Measurements from ENCODE around the gene DRGX.

DRGX gene

DNA sequence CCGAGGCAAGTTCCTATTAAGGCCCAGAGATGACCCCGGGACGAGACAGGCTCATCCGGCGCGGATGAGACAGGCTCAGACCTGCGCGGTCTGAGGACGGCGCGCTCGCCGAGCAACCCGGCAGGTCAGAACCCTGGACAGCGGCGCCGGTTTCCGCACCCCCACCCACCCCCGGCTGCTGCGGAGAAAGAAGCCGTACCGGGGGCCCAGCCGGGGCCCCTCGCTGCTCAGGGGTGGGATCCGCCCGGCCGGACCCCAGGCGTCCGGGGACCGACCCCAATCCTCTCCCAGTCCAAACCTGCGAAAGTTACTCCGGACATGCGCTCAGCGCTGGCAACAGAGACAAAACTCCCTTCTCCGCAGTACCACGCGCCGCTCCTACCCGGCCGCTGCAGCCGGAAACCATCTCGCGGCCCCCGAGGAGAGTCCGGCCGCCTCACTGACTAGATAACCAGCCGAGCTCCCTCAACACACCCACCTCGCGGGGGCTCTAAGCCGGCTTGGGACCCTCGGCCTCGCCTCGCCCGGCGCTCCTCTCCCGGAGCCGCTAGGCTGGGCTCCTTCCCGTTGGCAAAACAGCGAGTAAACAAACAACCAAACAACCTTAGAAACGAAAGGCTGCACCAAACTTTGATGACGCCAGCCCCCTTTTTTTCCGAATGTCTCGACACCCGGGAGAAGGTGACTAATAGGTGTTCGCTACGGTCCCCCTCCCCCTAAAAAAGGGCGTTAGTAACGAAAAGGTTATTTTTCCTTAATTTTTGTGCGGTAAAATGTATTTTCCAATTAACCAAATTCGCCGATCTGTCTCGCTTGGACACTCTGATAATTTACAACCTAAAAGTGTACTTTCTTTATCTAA is 2.3 kb upstream of the DRGX start:
- Mint-ChIP-seq H3K4me1 (ENCODE audit: low read depth) (peaks cover 31% of the 10 kb centered on the region), H3K27me3 (peaks cover 89% of the 10 kb centered on the region), H3K36me3 (ENCODE audit: low read depth) (no peaks in the 10 kb centered on the region), H3K9me3 (no peaks in the 10 kb centered on the region), H3K4me3 (peak overlapping the region; percentile 51), H3K27ac (peak overlapping the region; percentile 39)
- intact Hi-C loops (cut with micrococcal nuclease): loop anchor here (5.0 kb wide), 1 partner anchor 36 kb away; no protein-coding TSS in a partner anchor

DNA sequence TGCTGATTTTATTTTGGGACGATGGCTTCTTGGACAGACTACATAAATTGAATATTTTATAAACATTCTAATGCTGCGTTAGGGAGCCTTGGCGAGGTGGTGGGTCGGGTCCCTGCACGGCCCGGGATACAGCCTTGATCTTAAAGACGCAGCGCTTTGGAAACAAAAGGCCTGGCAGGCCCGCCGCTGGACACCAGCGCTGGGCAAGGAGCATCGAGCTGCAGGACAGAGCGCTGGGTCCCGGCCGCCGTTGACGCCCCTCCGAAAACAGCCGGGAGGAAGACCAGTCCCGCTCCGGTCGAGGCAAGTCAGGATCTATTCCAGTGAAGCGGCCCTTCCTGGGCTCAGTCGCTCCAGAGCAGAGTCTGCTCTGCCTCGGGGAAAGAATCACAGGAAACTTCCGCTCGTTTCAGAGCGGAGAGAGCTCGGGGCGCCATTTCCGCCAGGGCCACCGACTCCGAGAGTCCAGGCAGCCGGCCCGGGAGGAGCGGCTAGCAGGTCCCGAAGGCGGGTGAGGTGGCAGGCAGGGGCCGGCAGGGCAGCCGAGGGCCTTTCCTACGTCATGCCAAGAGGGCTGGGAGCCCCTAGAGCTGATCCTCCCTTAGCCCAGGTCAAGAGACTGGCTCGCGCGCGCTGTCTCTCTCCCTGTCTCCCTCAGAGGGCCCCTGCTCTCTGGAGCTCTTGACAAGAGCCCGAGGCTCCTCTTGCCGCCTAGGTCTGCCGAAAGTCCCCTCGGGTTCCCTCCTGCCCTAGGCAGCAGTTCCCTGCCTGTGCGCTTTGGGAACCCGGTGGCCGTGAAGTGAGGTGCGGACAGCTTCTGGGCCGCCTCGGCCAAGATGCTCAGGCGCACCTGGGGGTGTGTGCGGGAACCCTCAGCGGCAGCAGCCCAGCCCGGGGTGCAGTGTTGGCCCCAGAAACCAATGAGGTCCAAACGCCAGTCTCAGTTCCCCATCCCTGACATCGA is 1.4 kb upstream of the DRGX start:
- Mint-ChIP-seq H3K27me3 (peaks cover 88% of the 10 kb centered on the region), H3K36me3 (ENCODE audit: low read depth) (no peaks in the 10 kb centered on the region), H3K4me1 (ENCODE audit: low read depth) (peaks cover 31% of the 10 kb centered on the region), H3K27ac (no peak overlapping the region), H3K4me3 (peak overlapping the region; percentile 23), H3K9me3 (no peaks in the 10 kb centered on the region)
- intact Hi-C loops (cut with micrococcal nuclease): loop anchor here (5.0 kb wide), 1 partner anchor 35 kb away; no protein-coding TSS in a partner anchor

DNA sequence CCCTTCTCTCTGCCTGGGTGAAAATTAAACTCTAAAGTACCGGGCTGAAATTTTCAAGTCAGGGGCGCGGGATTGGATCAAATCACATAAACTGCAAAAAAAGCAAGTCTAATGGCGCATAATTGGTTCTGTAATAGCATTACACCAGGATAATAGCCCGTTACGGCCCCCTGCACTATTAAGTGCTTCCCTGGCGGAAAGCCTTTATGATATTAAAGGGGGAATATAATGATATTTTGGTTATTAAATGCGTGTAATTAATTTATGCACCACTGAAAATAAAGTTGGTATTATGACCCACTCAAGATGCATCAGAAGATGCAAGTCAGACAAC is 744 bp upstream of the DRGX start:
- no peak overlapping the region for H3K27ac Mint-ChIP-seq
- intact Hi-C loops (cut with micrococcal nuclease): loop anchor here (5.0 kb wide), 1 partner anchor 34 kb away; no protein-coding TSS in a partner anchor
- H3K9me3 Mint-ChIP-seq: no peaks in the 10 kb centered on the region
- peaks cover 88% of the 10 kb centered on the region for H3K27me3 Mint-ChIP-seq
- H3K4me3 Mint-ChIP-seq: no peak overlapping the region
- H3K36me3 Mint-ChIP-seq (ENCODE audit: low read depth): no peaks in the 10 kb centered on the region
- peaks cover 31% of the 10 kb centered on the region for H3K4me1 Mint-ChIP-seq (ENCODE audit: low read depth)

DNA sequence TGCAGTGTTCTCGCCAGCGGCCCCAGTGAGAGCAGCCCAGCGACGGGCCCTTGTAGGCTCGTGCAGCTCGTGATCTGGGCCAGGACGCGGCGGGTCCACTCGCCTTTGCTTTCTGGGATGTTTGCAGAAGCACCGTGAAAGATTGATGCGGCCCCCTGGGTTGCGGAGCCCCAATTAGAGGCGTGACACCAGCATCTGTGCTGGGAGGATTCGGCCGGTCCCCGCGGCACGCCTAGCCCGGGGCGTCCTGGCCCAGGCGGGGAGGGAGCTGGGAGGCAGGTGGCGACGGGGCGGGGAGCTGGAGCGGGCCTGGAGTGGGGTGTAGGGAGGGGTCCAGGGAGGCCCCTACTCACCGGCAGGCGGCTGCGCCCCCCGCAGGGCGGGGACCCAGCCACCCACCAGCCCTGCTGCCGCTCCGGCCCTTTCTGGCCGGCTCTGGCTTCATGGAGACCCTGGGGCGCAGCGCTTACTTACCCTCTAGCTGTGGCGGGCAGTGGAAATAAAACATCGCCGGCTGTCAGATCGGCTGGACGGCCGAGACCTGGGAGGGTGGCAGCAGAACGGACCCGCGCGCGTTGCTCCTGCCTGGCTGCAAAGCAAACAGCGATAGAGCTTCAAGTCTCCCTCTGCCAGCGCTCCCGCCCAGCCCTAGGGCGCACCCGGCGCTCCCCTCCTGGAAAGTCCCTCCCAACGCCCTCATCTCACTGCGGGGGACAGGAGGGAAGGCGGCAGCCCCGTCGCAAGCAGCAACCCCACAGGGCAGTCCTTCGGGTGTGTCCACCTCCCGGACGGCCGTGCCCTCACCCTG is 752 bp downstream of the DRGX start:
- H3K4me1 Mint-ChIP-seq (ENCODE audit: low read depth): peaks cover 31% of the 10 kb centered on the region
- no peaks in the 10 kb centered on the region for H3K36me3 Mint-ChIP-seq (ENCODE audit: low read depth)
- intact Hi-C loops (cut with micrococcal nuclease): loop anchor here (5.0 kb wide), 1 partner anchor 33 kb away; no protein-coding TSS in a partner anchor
- peaks cover 89% of the 10 kb centered on the region for H3K27me3 Mint-ChIP-seq
- peak overlapping the region; percentile 30 for H3K4me3 Mint-ChIP-seq
- H3K27ac Mint-ChIP-seq: no peak overlapping the region
- no peaks in the 10 kb centered on the region for H3K9me3 Mint-ChIP-seq

DNA sequence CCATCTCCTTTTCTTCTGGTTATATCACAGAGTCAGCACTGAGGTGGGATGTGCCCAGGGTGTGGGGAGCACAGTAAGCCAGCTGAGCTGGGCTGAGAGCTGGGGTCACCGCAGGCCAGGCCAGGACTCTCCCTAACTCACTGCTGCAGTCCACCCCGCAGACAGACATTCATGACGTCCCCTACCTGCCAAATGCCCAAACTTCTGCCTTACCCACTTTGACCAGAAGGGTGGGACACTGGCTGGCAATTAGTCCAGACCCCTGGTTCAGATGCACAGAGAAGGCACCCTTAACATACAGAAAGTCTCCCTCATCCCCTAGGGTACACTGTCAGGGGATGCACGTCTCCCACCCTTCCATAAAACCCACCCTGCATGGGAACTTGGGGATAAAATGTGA is 2.1 kb downstream of the DRGX start:
- Mint-ChIP-seq H3K4me1 (ENCODE audit: low read depth) (peaks cover 27% of the 10 kb centered on the region), H3K9me3 (no peaks in the 10 kb centered on the region)
- intact Hi-C loops (cut with micrococcal nuclease): no loop called here

DNA sequence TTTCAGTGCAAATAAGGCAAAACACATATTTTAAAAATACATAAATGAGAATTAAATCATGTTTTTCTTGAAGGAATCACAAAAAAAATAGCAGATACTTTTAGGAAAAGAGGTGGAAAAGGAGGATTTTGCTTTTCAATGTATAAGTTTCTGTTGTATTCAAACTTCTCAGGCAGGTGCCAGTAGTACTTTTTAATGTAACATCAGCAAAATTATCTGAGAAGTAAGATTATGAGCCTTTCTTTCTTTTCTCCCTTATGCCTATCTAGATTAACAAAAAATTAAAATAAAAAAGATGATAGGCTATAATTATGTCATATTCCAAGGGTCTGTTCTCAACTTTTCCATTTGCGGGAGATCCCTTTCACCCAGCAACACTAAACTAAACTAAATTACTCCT is 2.6 kb downstream of the DRGX start:
- Mint-ChIP-seq H3K36me3 (ENCODE audit: low read depth) (no peaks in the 10 kb centered on the region), H3K4me1 (ENCODE audit: low read depth) (peaks cover 23% of the 10 kb centered on the region), H3K27me3 (peaks cover 90% of the 10 kb centered on the region), H3K27ac (no peak overlapping the region), H3K4me3 (no peak overlapping the region), H3K9me3 (no peaks in the 10 kb centered on the region)
- intact Hi-C loops (cut with micrococcal nuclease): no loop called here

More for the DNA sequence above, 2.1 kb downstream of the DRGX start:
- Mint-ChIP-seq H3K27me3 (peaks cover 90% of the 10 kb centered on the region), H3K36me3 (ENCODE audit: low read depth) (no peaks in the 10 kb centered on the region), H3K4me3 (no peak overlapping the region), H3K27ac (no peak overlapping the region)

DNA sequence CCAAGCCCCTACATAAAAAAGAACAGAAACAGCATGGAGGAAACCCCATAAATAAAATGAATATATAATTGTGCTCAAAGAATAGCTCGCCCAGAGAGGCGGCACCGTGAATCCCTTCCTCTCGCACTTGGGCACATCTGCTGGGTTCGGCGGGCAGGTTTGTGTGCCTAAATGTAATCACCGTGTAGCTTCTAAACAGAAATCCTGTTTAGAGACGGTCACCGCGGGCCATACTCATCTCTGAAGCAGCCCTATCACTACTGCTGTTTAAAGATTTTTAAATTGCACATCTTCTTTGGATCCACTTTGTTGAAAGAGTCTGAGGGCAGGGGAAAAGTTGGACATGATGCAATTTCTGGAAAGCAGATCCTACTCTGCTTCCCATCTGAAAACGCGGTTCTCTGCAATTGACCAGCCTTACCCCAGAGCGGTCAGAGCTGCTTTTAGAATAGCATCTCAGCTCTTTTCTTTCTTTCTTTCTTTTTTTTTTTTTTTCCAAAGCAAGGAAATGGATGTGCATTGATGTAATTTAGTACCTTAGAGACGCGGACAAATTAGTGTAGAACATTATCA is 6.4 kb downstream of the DRGX start:
- H3K36me3 Mint-ChIP-seq (ENCODE audit: low read depth): no peaks in the 10 kb centered on the region
- no peak overlapping the region for H3K27ac Mint-ChIP-seq
- H3K27me3 Mint-ChIP-seq: peaks cover 73% of the 10 kb centered on the region
- no peak overlapping the region for H3K4me3 Mint-ChIP-seq
- no peaks in the 10 kb centered on the region for H3K9me3 Mint-ChIP-seq
- intact Hi-C loops (cut with micrococcal nuclease): no loop called here
- peaks cover under 1% of the 10 kb centered on the region for H3K4me1 Mint-ChIP-seq (ENCODE audit: low read depth)

DNA sequence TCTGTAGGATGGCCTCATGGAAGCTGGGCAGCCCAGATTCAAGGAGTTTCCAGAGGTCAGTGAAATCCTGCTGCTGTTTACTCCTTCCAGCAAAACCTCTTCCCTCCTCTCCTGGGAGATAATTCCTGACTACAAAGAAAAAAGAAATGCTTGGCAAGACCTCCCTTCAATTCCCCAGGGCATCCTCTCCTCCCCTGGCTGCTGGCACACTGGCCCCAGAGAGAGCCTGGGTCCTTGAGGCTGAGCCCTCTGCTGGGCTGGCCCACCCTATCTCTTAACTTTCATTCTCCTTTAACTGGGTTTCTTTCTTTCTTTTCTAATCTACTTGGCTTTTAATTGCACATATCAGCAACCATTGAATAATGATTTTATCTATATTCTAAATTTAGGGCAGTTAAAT is 7.7 kb downstream of the DRGX start:
- H3K36me3 Mint-ChIP-seq (ENCODE audit: low read depth): no peaks in the 10 kb centered on the region
- H3K9me3 Mint-ChIP-seq: no peaks in the 10 kb centered on the region
- H3K4me3 Mint-ChIP-seq: no peak overlapping the region
- no peak overlapping the region for H3K27ac Mint-ChIP-seq
- H3K27me3 Mint-ChIP-seq: peaks cover 72% of the 10 kb centered on the region
- H3K4me1 Mint-ChIP-seq (ENCODE audit: low read depth): no peaks in the 10 kb centered on the region
- intact Hi-C loops (cut with micrococcal nuclease): no loop called here

DNA sequence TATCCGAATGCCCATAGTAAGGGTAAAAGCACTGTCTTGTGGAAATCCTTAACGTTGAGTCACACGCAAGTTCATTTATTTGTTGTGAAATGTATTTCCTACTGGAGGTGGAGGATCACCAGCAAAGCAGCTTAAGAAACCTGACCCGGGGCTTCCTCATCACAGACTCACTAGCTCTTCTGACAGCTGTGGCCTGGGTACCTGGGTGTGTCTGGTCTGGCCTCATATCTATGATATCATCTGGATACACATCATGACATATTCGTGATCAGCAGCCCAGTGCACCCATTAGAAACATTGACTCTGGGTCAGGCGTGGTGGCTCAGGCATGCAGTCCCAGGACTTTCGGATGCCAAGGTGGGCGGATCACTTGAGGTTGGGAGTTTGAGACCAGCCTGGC is 8.8 kb downstream of the DRGX start:
- Mint-ChIP-seq H3K36me3 (ENCODE audit: low read depth) (no peaks in the 10 kb centered on the region), H3K4me3 (no peak overlapping the region), H3K27ac (no peak overlapping the region), H3K4me1 (ENCODE audit: low read depth) (no peaks in the 10 kb centered on the region), H3K27me3 (peaks cover 71% of the 10 kb centered on the region), H3K9me3 (no peaks in the 10 kb centered on the region)
- intact Hi-C loops (cut with micrococcal nuclease): no loop called here

DNA sequence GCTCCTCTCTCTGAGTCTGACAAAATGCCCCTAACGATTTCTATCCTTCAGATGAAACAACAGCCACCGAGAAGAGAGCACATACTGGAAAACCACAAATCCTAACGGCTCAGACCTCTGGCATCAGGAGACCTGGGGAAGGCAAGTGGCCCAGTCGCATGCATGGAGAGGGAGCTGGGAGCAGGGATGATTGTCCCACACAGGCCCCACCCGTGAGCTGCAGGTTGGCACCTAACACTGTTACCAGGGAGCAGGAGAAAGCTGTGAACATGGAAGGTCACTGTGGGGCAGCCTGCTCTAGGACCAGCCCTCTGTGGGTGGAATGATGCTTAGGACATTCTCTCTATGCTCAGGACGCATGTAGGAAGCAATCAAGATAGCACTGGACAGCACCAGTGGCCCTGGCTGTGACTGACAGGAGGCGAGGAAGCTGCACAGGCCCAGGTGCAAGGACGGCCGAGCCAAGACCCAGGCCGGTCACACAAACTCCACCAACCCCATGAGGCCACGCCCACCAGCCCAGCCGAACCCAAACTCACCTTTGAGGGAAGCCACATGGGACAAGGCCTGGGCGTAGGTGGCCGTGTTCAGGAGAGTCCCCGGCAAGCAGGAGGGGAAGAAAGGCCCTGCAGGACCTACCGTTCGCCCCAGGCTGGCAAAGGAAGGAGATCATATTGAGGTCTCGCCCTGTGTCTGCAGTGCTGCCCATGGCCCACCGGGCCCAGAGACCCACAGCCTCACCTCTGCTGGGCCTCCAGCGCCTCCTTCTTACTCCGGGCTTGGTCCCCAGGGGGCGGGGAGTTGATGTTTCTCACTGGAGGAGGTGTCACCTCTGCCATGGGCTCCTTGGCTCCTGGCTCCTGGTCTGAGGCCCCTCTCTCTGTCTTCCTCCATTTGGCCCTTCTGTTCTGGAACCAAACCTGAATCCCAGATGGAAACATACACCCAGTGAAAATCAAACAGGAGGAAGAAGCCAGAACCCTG is 9.7 kb downstream of the DRGX start:
- intact Hi-C loops (cut with micrococcal nuclease): no loop called here
- Mint-ChIP-seq H3K9me3 (no peaks in the 10 kb centered on the region), H3K27me3 (peaks cover 71% of the 10 kb centered on the region), H3K36me3 (ENCODE audit: low read depth) (no peaks in the 10 kb centered on the region), H3K27ac (no peak overlapping the region), H3K4me1 (ENCODE audit: low read depth) (no peaks in the 10 kb centered on the region), H3K4me3 (no peak overlapping the region)

DNA sequence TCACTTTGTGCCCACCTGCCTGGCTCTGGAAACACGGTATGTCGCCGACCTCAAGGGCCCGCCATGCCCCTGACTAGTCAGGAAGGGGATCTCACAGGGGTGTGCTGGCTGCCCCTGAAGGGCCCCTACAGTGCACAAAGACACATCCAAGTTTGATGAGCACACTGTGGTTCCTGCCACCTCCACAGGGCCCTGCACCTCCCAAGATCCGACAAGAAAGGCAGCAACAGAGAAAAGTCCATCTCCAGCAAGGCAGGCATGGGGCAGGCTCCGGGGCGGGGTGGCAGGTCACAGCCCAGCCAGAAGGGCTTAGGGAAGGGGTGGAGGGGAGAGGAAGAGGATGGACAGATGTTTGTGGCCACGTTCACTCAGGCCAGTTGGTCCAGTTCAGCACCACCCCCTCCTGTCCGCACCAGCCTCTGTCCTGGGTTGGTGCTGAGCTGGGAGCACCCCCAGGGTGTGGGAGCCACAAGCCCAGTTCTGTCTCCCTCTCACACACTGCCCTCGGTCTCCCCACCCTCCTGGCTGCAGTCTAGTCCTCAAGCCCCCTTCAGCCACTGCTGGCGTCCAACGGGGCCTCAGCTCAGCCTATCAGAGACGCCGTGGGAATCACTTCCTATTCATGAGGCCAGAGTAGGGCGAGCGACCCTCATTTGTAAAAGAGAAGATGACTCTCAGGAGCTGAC is 11.5 kb downstream of the DRGX start:
- intact Hi-C loops (cut with micrococcal nuclease): no loop called here
- H3K4me3 Mint-ChIP-seq: no peak overlapping the region
- H3K4me1 Mint-ChIP-seq (ENCODE audit: low read depth): no peaks in the 10 kb centered on the region

DNA sequence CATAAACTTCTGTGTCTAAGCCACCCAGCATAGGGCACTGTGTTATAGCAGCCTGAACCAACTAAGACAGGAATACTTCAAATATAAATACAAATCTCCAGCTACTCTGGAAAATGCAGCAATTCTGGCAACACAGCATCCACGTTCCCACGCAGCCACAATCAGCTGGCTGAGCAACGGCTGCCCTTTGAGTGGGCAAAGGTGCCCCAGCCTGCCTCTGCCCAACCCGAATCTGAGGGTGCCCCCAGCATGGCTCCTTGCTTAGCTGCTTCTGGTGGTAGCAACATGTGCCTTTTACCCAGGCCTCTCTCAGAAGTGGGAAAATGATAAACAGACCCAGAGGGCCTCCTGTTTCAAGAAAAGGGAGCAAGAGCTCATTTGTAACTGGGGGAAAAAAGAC is 12.0 kb downstream of the DRGX start:
- peaks cover 61% of the 10 kb centered on the region for H3K27me3 Mint-ChIP-seq
- H3K27ac Mint-ChIP-seq: no peak overlapping the region
- H3K4me1 Mint-ChIP-seq (ENCODE audit: low read depth): no peaks in the 10 kb centered on the region
- no peak overlapping the region for H3K4me3 Mint-ChIP-seq
- no peaks in the 10 kb centered on the region for H3K9me3 Mint-ChIP-seq
- intact Hi-C loops (cut with micrococcal nuclease): no loop called here
- H3K36me3 Mint-ChIP-seq (ENCODE audit: low read depth): no peaks in the 10 kb centered on the region

More for the DNA sequence above, 11.5 kb downstream of the DRGX start:
- no peaks in the 10 kb centered on the region for H3K36me3 Mint-ChIP-seq (ENCODE audit: low read depth)
- no peaks in the 10 kb centered on the region for H3K9me3 Mint-ChIP-seq
- no peak overlapping the region for H3K27ac Mint-ChIP-seq
- peaks cover 66% of the 10 kb centered on the region for H3K27me3 Mint-ChIP-seq

Data from dendritic cell treated with granulocyte-macrophage colony-stimulating factor and Interleukin-4, amounts not matched to agents 40 ng/mL and 50 ng/mL, for 4 days (primary cell).